OCI-LY1 (cell line): ENCODE data around the gene FDXR.

Experiments used
- H2AFZ ChIP-seq: fragments of 200-600 bp; sonication (generic), shearing (Covaris generic); 2 replicates; pipeline ENCODE4 v1.6.0; 2014; ENCODE audit warnings: antibody characterized with exemption, mild to moderate bottlenecking, low read length
- H3F3A ChIP-seq: fragments of 200-600 bp; sonication (generic), shearing (Covaris generic); 2 replicates; pipeline ENCODE4 v1.6.0; 2014; ENCODE audit warnings: mild to moderate bottlenecking, antibody characterized with exemption, low read length, moderate library complexity; ENCODE audit not compliant: insufficient read depth
- H3K27ac ChIP-seq: fragments of 200-600 bp; sonication (generic); 2 replicates; pipeline ENCODE4 v1.5.1; 2014; ENCODE audit warnings: low read length, mixed run types, mild to moderate bottlenecking, low read depth; ENCODE audit not compliant: poor library complexity, severe bottlenecking
- H3K27me3 ChIP-seq: fragments of 200-600 bp; sonication (generic); 2 replicates; pipeline ENCODE4 v1.6.0; 2014; ENCODE audit warnings: antibody characterized with exemption, mild to moderate bottlenecking, low read length, moderate library complexity; ENCODE audit not compliant: insufficient read depth
- H3K36me3 ChIP-seq: fragments of 200-600 bp; sonication (generic); 2 replicates; pipeline ENCODE4 v1.6.1; 2014; ENCODE audit warnings: mild to moderate bottlenecking, antibody characterized with exemption, low read length, moderate library complexity, mixed read lengths; ENCODE audit not compliant: insufficient read depth
- H3K4me1 ChIP-seq: fragments of 200-600 bp; sonication (generic); 2 replicates; pipeline ENCODE4 v1.5.1; 2014; ENCODE audit warnings: mild to moderate bottlenecking, low read length, moderate library complexity; ENCODE audit not compliant: insufficient read depth, severe bottlenecking
- H3K4me2 ChIP-seq: fragments of 200-600 bp; sonication (generic), shearing (Covaris generic); 2 replicates; pipeline ENCODE4 v1.6.1; 2014; ENCODE audit warnings: low read length
- H3K4me3 ChIP-seq: fragments of 200-600 bp; sonication (generic); 2 replicates; pipeline ENCODE4 v1.5.1; 2014; ENCODE audit warnings: low read length, low read depth, mild to moderate bottlenecking, mixed read lengths; ENCODE audit not compliant: poor library complexity, severe bottlenecking
- H3K79me2 ChIP-seq: fragments of 200-600 bp; shearing (Covaris generic); 2 replicates; pipeline ENCODE4 v1.6.1; 2016; ENCODE audit warnings: mixed run types, low read length, mixed read lengths; ENCODE audit not compliant: insufficient read depth
- H3K9ac ChIP-seq: fragments of 200-600 bp; sonication (generic), shearing (Covaris generic); 2 replicates; pipeline ENCODE4 v1.6.1; 2014; ENCODE audit warnings: mild to moderate bottlenecking, low read length, mixed read lengths
- H3K9me2 ChIP-seq: fragments of 200-600 bp; sonication (generic), shearing (Covaris generic); 2 replicates; pipeline ENCODE4 v1.6.1; 2014; ENCODE audit warnings: low read depth, mild to moderate bottlenecking, low read length, mixed read lengths
- H3K9me3 ChIP-seq: fragments of 200-600 bp; shearing (Covaris generic); 2 replicates; pipeline ENCODE4 v1.6.1; 2014; ENCODE audit warnings: low read length, mixed read lengths
- H4K20me1 ChIP-seq: fragments of 200-600 bp; sonication (generic), shearing (Covaris generic); 2 replicates; pipeline ENCODE4 v1.6.0; 2016; ENCODE audit warnings: mild to moderate bottlenecking, low read length; ENCODE audit not compliant: insufficient read depth
- EZH2 ChIP-seq: fragments of 200-600 bp; sonication (generic), shearing (Covaris generic); IDR thresholded peaks from 2 replicates; pipeline ENCODE4 v1.8.0; 2017; ENCODE audit warnings: borderline replicate concordance, mixed run types, mild to moderate bottlenecking, antibody characterized with exemption, low read length, moderate library complexity, mixed read lengths
- TF ChIP-seq, protein P1 (sequence below): fragments of 200-600 bp; sonication (generic), shearing (Covaris generic); IDR thresholded peaks from 2 replicates; pipeline ENCODE4 v1.5.1; 2017; ENCODE audit warnings: mild to moderate bottlenecking, antibody characterized with exemption, low read length, moderate library complexity, mixed read lengths

FDXR gene

GRCh38 chr17:74873874-74874614, 1.2 kb upstream of the FDXR start:
- Histone ChIP-seq H3K36me3 (no peaks in the 10 kb centered on the region), H3K9ac (peak overlapping the region; percentile 78), H3K9me3 (no peaks in the 10 kb centered on the region), H3K4me2 (peak overlapping the region; percentile 72), H4K20me1 (no peaks in the 10 kb centered on the region), H3K79me2 (no peaks in the 10 kb centered on the region), H3K27me3 (no peaks in the 10 kb centered on the region), H3K27ac (no peak overlapping the region), H3F3A (no peaks in the 10 kb centered on the region), H3K4me1 (peaks cover 15% of the 10 kb centered on the region), H3K4me3 (peak overlapping the region; percentile 78), H3K9me2 (no peaks in the 10 kb centered on the region), H2AFZ (no peak overlapping the region)
- no peak for TF ChIP-seq EZH2
- TF ChIP-seq, protein P1, sequence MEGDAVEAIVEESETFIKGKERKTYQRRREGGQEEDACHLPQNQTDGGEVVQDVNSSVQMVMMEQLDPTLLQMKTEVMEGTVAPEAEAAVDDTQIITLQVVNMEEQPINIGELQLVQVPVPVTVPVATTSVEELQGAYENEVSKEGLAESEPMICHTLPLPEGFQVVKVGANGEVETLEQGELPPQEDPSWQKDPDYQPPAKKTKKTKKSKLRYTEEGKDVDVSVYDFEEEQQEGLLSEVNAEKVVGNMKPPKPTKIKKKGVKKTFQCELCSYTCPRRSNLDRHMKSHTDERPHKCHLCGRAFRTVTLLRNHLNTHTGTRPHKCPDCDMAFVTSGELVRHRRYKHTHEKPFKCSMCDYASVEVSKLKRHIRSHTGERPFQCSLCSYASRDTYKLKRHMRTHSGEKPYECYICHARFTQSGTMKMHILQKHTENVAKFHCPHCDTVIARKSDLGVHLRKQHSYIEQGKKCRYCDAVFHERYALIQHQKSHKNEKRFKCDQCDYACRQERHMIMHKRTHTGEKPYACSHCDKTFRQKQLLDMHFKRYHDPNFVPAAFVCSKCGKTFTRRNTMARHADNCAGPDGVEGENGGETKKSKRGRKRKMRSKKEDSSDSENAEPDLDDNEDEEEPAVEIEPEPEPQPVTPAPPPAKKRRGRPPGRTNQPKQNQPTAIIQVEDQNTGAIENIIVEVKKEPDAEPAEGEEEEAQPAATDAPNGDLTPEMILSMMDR = no peak

DNA sequence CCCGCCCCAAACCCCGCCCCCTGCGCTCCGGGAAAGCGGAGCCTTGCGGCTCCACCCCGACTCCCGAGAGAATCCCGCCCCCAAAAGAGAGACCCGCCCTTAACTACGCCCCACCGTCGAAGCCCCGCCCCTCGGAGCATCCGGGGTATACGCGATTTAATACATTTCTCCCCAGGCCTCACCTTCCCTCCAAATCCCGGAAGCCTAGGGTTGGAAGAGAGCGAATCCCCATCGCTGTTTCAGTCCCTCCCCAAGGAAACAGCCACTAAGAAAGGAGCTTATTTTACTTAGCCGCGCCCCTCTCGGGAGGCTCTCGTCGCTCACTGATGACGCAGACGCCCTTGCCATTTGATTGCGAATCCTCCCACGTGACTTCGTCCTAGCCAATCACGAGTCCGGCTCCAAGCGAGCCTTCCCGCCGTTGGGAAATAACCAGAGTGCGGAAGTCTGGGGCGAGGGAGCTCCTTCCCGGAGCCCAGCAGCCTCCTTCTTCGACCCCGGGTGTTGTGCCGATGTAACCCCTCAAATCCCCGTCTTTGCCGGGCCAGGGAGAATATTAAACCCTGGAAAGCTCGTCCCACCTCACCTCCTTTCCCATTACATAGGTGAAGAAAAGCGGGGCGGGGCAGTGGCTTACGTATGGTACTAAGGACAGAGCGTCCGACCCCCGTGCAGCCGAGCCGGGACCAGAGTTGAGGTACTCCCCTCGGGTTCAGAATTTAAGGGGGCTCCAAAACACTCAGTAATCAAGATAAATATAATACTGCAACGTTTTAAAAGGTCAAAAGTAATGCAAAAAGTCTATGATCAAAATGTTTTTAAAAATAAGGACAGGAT, 461 bp upstream of the FDXR start:
- H3K27me3 ChIP-seq = no peaks in the 10 kb centered on the region
- H3K9ac ChIP-seq = peak overlapping the region; percentile 86
- H3K9me2 ChIP-seq = no peaks in the 10 kb centered on the region
- no peaks in the 10 kb centered on the region for H3K36me3 ChIP-seq
- peaks cover 15% of the 10 kb centered on the region for H3K4me1 ChIP-seq
- no peaks in the 10 kb centered on the region for H4K20me1 ChIP-seq
- peak overlapping the region; percentile 78 for H3K4me3 ChIP-seq
- peak overlapping the region; percentile 34 for H3K27ac ChIP-seq
- H2AFZ ChIP-seq = no peak overlapping the region
- no peaks in the 10 kb centered on the region for H3K9me3 ChIP-seq
- no peak for TF ChIP-seq EZH2
- TF ChIP-seq, protein P1 = no peak
- no peaks in the 10 kb centered on the region for H3K79me2 ChIP-seq
- H3F3A ChIP-seq = no peaks in the 10 kb centered on the region
- H3K4me2 ChIP-seq = peak overlapping the region; percentile 82

DNA sequence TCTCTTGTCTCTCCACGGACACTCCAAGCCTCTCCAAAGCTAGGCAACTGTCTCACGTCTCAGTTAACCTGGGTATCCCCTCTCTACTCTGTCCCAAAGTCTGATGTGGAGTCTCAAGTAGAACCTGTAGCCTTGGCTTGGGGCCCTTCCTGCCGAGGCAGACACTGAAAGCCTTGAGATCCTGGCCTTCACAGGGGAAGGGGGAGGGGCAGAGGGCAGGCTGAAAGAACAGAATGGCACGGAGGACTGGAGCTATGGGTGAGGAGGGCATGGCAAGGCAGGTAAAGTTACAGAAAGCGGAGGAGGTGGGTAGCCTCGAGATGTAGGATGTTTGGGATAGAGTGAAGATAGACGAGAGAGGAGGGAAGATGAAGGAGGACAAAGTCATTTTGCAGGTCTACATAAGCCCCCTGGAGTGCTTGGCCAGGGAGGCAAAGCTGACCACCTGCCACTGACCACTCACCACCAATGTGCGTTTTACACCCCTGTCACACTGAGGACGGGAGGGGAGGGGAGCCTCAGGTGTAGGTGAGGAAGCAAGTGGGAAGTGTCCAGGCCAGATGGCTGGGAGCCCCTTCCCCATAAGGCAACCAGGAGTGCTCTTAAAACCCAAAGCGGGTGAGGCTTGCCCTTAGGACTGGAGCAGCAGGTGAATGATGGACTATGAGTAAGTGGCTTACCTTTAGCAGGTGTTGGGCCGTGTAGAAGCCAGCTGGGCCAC, 1.3 kb downstream of the FDXR start:
- Histone ChIP-seq H3K27ac (no peak overlapping the region), H3K79me2 (no peaks in the 10 kb centered on the region), H3K4me3 (peak overlapping the region; percentile 78), H4K20me1 (no peaks in the 10 kb centered on the region), H3F3A (no peaks in the 10 kb centered on the region), H3K9me2 (no peaks in the 10 kb centered on the region), H3K9ac (no peak overlapping the region; the same call in 1 of the 2 replicates), H3K4me2 (peak overlapping the region; percentile 82; the same call in 1 of the 2 replicates), H3K4me1 (peaks cover 15% of the 10 kb centered on the region), H3K9me3 (no peaks in the 10 kb centered on the region), H2AFZ (no peak overlapping the region), H3K27me3 (no peaks in the 10 kb centered on the region), H3K36me3 (no peaks in the 10 kb centered on the region)
- no peak for TF ChIP-seq EZH2
- TF ChIP-seq, protein P1 = no peak
